Neural progenitor cell (in vitro differentiated cells): ENCODE data around the gene KRTAP10-4.

Source experiments
- EZH2 ChIP-seq: fragments of 200-600 bp; sonication (generic); IDR thresholded peaks from 2 replicates; pipeline ENCODE4 v1.6.1; 2017; ENCODE audit warnings: antibody characterized with exemption, mild to moderate bottlenecking, moderate library complexity
- EZH2phosphoT487 ChIP-seq: fragments of 200-600 bp; sonication (generic); IDR thresholded peaks from 2 replicates; pipeline ENCODE4 v1.6.1; 2017; ENCODE audit warnings: antibody characterized with exemption
- TF ChIP-seq, protein P1 (sequence below): fragments of 200-600 bp; sonication (generic); IDR thresholded peaks from 2 replicates; pipeline ENCODE4 v1.5.1; 2017; ENCODE audit warnings: antibody characterized with exemption, mild to moderate bottlenecking

DNA sequence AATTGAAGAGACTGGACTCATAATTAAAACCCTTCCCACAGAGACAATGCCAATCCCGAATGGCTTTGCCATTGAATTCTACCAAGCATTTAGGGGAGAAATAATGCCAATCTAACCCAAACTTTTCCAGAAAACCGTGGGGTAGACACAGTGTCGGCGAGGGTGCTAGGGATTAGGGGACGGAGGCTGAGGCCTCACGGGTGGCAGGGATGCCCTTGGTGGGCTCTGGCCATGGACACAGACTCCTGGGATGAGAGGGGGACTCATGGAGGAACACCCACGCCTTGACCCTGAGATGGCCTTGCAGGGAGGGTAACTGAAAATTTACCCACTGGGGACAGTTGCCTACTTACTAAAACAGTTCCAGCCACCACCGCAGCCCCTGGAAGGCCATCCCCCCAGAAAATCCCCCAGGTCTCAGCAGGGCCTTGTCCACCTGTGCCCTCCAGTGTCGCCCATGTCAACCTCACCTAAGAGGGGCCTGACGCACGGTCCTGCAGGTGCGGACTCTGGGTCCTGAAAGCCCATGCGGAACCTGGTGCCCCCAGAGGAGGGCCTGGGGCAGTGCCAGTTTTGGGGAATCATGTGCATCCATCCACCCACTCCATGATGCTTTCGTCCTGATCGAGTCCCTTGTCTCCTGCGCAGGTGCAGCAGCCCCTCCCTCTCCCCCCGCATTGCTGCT is 5.0 kb downstream of the KRTAP10-4 start:
- no peak for TF ChIP-seq EZH2
- TF ChIP-seq, protein P1, sequence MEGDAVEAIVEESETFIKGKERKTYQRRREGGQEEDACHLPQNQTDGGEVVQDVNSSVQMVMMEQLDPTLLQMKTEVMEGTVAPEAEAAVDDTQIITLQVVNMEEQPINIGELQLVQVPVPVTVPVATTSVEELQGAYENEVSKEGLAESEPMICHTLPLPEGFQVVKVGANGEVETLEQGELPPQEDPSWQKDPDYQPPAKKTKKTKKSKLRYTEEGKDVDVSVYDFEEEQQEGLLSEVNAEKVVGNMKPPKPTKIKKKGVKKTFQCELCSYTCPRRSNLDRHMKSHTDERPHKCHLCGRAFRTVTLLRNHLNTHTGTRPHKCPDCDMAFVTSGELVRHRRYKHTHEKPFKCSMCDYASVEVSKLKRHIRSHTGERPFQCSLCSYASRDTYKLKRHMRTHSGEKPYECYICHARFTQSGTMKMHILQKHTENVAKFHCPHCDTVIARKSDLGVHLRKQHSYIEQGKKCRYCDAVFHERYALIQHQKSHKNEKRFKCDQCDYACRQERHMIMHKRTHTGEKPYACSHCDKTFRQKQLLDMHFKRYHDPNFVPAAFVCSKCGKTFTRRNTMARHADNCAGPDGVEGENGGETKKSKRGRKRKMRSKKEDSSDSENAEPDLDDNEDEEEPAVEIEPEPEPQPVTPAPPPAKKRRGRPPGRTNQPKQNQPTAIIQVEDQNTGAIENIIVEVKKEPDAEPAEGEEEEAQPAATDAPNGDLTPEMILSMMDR = no peak
- TF ChIP-seq EZH2phosphoT487 = no peak
